ENCODE results near the gene BANK1.

Gene BANK1

DNA sequence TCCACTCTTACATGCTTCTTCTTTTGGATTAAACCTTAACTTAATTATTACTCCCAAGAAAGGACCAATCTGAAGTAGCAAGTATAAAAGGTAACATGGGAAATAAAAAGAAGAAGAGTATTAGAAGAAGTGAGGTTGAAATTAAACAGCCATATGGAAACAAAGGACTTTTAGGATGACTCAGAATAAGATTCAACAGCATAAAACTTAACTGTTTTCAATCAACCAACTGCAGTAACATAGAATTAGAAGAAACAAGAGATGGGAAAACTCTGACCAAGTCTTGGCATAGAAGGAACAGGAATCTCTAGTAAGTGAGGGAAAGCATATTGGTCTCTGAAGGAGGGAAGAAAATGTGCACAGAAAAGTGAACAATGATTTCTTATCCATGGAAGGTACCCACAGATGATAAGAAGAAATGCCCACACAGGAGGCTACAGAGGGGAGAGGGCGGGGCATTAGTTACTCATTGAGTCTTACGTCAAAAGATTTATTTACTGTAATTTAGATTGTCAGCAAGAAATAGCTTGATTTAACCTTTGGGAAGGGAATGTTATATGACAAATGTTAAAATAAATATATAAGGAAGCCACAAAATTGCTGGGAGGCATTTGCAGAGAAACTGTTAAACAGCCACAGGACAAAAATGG is 177.3 kb downstream of the BANK1 start:
- DNase-seq = no peak

GRCh38 chr4:101968364-101968763 is 177.8 kb downstream of the BANK1 start:
- DNase-seq = no peak

DNA sequence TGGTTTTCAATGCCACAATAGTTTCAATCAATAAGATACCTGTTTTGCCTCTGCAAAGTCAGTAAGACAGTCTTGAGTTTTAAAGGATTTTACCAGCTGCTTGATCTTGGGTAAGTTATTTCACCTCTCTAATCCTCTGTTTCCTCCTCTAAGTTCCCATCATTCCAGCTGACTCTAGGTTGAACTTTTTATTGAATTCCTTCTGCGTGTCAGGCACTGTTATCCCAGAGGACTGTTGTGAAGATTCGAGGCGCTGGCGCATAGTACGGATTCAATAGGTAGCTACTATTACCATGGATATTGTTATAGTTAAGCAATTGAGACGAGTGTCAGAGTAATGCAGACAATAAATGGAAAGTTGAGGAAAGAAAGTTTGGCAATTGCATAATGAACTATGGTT is 179.4 kb downstream of the BANK1 start:
- no peak for DNase-seq

- no peak for DNase-seq
Measured at GRCh38 chr4:101970547-101971155, 180.1 kb downstream of the BANK1 start.

GRCh38 chr4:101972791-101973190 is 182.3 kb downstream of the BANK1 start:
- DNase-seq = no peak

DNA sequence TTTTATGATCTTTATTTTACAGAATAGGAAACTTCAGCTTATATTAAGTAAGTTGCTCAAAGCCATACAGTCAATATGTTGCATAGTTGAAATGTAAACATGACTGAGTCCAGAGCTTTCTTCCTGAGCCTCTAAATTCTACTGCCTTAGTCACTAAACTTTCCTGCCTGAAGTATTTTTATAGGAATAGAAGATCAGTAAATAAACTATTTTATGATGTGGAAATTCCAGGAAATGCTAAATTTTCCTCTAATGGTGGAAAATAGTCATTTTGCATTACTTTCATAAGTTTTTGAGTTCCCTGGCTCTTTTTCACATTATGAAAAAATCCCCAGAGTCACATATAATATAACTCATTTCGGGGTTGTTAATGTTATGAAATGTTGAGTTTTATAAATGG is 182.8 kb downstream of the BANK1 start:
- no peak for DNase-seq

DNA sequence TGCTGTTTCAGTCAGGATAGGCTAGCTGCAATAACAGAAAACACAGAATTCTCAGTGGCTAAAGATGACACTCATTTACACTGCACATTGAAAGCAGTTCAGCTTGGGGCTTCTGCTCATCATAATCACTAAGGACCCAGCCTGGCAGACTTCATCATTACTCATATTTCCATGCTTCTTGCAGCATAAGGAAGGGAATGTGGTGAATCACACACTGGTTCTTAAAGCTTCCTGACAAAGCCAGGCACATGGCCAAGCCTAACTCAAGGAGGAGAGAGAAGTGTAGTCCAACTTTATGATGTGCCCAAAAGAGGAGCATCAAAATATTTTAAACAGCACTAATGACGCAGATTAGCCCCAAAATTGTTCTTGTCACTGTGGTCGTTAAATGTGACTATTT is 186.5 kb downstream of the BANK1 start:
- DNase-seq = no peak

DNA sequence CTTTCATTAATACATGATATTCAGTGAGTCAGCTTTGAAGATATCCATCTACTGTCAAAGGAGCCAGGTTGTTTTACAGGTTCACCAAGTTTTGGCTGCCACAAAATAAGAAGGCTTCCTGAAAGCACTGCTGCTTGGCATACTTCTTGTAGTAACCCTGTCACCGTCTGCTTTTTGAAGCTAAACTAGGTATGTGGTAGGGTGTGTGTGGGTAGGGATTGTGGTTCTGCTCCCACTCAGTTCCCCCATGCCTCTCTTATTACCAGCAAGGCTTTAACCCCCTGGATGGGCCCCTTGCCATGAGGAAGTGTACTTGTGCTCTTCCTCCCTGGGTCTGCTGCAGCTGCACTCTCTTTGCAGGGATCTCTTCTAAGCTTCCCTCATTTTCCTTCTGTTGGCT is 191.2 kb downstream of the BANK1 start:
- peak; percentile 76 for DNase-seq

DNA sequence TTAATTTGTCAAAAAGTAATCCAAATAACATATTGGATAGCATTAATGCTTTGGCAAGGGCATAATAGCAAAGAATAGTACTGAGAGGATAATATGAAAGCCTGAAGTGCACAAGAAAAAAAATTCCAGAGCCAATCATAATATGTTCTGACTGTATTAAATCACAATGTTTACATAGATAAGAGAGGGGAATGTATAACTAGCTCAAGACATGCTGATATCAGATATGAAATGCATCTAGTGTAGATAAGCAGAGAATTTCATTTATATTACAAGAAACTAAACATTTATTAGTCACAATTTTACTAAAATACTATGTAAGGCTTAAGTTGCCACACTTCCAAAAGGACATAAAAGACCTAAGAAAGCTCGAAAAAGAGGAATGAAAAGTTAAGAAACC is 193.3 kb downstream of the BANK1 start:
- no peak for DNase-seq

DNA sequence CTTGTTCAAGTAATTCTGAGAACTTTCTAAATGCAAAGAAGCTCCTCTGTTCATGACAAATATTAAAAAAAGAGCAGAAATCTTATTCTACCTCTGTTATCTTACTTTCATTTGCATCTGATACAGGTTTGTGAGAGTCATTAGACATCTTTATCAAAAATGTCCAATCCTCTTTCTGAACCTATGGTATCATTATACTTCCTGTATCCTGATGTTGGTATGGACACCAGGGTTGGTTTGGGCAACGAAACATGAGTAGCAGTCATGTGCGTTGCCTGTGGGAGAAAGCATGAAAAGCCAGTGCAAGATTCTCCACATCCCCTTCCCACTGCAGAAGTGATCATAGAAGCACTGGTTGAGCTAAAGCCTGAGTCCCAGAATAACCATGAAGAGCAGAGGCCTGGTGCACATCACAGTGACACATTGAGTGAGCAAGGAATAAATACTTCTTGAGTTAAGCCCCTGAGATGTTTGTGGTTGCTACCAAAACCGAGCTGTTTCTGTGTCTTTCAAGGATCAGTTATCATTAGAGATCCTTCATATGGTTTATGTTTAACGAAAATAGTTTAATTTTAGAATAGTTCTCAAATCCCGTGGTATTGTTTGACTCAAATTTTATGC is 197.2 kb downstream of the BANK1 start:
- no peak for DNase-seq

DNA sequence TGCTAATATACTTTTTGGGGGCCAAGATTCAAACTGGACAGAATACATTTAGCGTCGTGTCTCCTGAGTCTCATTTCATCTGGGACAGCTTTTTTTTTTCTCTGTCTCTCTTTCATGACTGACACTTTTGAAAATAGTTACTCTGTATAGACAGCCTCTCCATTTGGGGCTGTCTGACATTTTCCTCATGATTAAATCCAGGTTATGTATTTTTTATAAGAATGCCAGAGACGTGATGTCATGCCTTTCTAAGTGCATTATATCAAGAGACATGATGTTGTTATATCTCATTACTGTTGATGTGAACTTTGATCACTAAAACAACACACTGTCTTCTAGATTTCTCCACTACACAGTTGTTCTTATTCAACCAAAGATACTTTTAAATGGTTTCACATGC is 199.0 kb downstream of the BANK1 start:
- no peak for DNase-seq

- DNase-seq = no peak
Measured at GRCh38 chr4:101992446-101992845, 201.9 kb downstream of the BANK1 start.

GRCh38 chr4:101993002-101993841 is 202.7 kb downstream of the BANK1 start:
- DNase-seq = peak; percentile 12

DNA sequence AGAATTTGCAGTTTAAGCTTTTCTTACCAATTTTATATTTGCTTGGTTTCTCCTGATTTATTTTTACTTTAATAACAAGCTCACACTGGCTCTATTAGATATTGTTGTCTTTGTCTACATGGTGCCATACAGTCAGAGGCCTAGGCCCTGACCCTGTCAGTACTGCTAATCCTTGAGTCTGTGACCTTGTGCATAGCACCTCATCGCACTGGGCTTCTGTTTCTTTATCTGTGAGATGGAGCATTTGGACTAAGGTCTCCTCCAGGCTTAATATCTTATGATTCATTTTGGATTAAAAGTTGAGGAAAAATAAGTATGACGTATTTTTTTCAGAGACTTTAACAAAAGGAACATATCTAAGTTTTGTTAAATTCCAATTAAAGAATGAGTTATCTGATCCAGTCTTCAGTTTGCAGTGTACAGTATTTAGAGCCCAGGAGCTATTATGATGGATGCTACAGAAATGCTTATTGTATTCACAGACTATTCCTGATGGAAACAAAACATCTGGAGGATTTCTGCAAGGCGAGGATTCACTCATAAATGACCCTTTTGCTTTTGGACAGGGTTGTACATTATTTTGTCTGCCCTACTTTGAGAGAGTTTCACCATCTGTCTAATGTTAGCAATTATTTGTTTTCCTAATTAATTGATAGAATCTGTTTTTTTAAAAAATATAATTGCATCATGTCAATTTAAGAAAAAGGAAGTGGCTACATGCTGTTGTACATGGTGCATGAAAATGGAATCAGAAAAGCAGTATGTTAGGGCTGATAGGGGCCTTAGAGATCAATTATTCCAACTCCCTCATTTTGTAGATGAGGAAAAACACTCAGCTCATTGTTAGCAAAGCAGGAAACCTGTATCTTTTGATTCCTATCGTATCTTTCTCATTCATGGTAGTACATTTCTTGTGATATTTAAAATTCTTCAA is 203.6 kb downstream of the BANK1 start:
- DNase-seq = no peak

- peak; percentile 61 for DNase-seq
Measured at GRCh38 chr4:102007959-102008425, 217.5 kb downstream of the BANK1 start.

DNA sequence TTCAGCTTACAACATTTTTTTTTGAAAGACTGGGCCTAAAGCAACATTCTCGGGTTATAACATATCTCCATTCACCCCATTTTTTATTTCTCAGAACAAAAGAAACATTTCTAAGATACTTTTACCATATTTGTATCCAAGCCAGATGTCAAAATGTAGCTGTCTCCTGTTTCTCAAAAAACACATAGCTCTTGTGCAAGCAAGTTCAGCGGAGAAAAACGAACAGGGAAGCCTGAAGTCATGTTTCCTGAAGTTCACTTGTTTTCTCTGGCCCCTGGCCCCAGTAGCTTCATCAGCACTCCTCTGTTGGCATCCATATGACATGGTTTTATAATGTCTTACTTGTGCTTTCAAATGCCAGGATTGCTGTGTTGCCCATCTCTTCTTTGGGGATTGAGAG is 218.2 kb downstream of the BANK1 start:
- no peak for DNase-seq

GRCh38 chr4:102022343-102022742 is 231.8 kb downstream of the BANK1 start:
- no peak for DNase-seq

DNA sequence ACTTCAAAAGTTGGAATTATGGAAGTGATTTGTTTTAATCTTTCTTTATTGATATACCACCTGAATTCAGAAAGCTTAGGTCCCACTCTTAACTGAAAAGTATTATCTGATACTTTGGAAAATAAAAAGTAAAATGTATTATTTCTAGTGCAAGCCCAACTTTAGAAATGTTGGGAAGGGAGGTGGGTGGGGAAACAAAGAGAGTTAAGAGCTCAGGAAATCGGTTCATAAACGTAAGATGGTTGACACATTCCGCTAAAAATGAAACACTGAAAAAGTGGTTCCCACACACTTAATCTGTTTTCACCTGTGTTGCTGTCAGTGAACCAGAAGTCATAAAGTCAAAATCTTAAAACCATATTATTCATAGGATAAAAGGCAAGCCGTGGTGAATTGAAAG is 237.4 kb downstream of the BANK1 start:
- DNase-seq = no peak

DNA sequence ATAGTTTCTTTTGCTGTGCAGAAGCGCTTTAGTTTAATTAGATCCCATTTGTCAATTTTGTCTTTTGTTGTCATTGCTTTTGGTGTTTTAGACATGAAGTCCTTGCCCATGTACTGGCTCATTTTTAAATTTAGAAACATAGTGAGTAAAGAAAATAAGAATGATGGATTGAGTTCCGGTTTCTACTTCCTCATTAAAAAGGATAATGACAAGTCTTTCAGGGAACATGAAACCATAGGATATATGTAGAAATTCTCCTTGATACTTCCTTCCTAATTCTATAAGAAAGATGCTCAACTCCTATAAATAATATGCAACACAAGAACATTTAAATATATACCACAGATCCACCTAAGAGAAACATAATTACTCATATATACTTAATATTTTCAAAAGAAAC is 240.9 kb downstream of the BANK1 start:
- DNase-seq = no peak

- no peak for DNase-seq
Measured at GRCh38 chr4:102036016-102036415, 245.5 kb downstream of the BANK1 start.

- DNase-seq = no peak
Measured at GRCh38 chr4:102036619-102037376, 246.3 kb downstream of the BANK1 start.

DNA sequence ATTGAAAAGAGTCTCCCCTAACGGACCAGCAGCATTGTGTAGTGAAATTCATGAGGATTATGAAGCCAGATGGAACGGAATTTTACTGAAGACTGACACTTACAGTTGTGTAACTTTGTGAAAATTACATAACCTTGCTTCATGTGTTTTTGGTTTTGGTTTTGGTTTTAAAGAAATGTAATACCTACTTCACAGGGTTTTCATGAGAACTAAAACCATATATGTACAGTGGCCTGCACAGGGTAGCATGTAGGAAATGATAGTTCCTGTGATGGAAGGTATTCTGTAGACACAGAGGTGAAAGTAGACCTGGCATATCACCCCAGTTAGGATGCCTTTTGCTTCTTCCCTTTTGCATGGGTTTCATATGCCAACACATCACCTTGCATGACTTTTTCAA is 247.0 kb downstream of the BANK1 start:
- DNase-seq = no peak
